Ascending aorta (tissue), 2 donors: Measurements from ENCODE around the gene SCAMP3. TPM values are rescaled to one million over a fixed set of nuclear protein-coding genes. Genes with fewer than 3 reads are reported as not detected.
A peak's percentile ranks its signal among the peaks of the same experiment; 100 is the strongest.

Source experiments
- DNase-seq, 2 donors: peaks; one replicate each; pipeline ENCODE4 v3.0.0-alpha.2; 2019; ENCODE audit warnings: low spot score in 2 of 2
- H3K27ac ChIP-seq, 2 donors: fragments of 200-600 bp; sonication (generic); one replicate each; pipeline ENCODE4 v1.5.1; 2016 to 2017; ENCODE audit warnings: mild to moderate bottlenecking in 1 of 2
- H3K27me3 ChIP-seq: fragments of 200-600 bp; sonication (generic); one replicate; pipeline ENCODE4 v1.5.1; 2017
- H3K36me3 ChIP-seq, 2 donors: fragments of 200-600 bp; sonication (generic); one replicate each; pipeline ENCODE4 v1.5.1; 2016
- H3K4me1 ChIP-seq, 2 donors: fragments of 200-600 bp; sonication (generic); one replicate each; pipeline ENCODE4 v1.5.1; 2016 to 2017; ENCODE audit warnings: mild to moderate bottlenecking in 1 of 2
- H3K4me3 ChIP-seq, 2 donors: fragments of 200-600 bp; sonication (generic); one replicate each; pipeline ENCODE4 v1.5.1; 2016 to 2017; ENCODE audit warnings: mild to moderate bottlenecking in 1 of 2
- H3K9me3 ChIP-seq, 2 donors: fragments of 200-600 bp; sonication (generic); one replicate each; pipeline ENCODE4 v1.5.1; 2016
- CTCF ChIP-seq, 3 experiments: fragments of 200-600 bp in 2 of 3; fragments of 450-650 bp in 1 of 3; sonication (generic) in 2 of 3; IDR thresholded peaks; one replicate each; pipeline ENCODE4 v1.5.1; 2016 to 2019; ENCODE audit warnings: antibody characterized with exemption in 3 of 3, mild to moderate bottlenecking in 1 of 3, moderate library complexity in 1 of 3
- intact Hi-C: fragments of 100-400 bp; cut with DNase I; formaldehyde crosslinking; loops from one replicate; pipeline ENCODE4 v1.15.1; 2023
- total RNA-seq: library from RNA; depleted of rRNA; stranded (reverse); fragments of >200 nt; gene quantifications from one replicate; pipeline ENCODE4 v1.1.0, GENCODE V29; 2016

Gene SCAMP3
- total RNA-seq = 63.6 TPM

GRCh38 chr1:155261852-155262673, at the start of gene SCAMP3:
SCAMP3 (minus strand) TSS chr1:155262360; CDS start chr1:155262151, 209 bp downstream.
- DNase-seq = peak; percentile 88 to 98
- intact Hi-C loops = loop anchor here (1.0 kb wide), 1 partner anchor 11 kb away; the partner anchor contains the start of gene CLK2
- no peaks in the 10 kb centered on the region for H3K27me3 ChIP-seq
- peaks cover 37 to 62% of the 10 kb centered on the region in 2 donors for H3K36me3 ChIP-seq
- no peaks in the 10 kb centered on the region for H3K9me3 ChIP-seq
- H3K4me1 ChIP-seq = peaks cover 7 to 13% of the 10 kb centered on the region in 2 donors
- H3K4me3 ChIP-seq = peak within 1 kb of the TSS; percentile 58 to 69
- H3K27ac ChIP-seq = peak within 1 kb of the TSS; percentile 79 to 82
- no peak for TF ChIP-seq CTCF (IDR thresholded peaks at IDR 0.05)

GRCh38 chr1:155309423-155310021, 47.4 kb upstream of the SCAMP3 start:
- H3K4me3 ChIP-seq = peak overlapping the region; percentile 70 to 77
- no peaks in the 10 kb centered on the region for H3K9me3 ChIP-seq
- TF ChIP-seq CTCF (IDR thresholded peaks at IDR 0.05) = no peak
- DNase-seq = no peak
- no peaks in the 10 kb centered on the region for H3K27me3 ChIP-seq
- peaks cover 6 to 9% of the 10 kb centered on the region in 2 donors for H3K4me1 ChIP-seq
- H3K27ac ChIP-seq = peak overlapping the region; percentile 87
- intact Hi-C loops = no loop called here
- H3K36me3 ChIP-seq = peaks cover 3 to 17% of the 10 kb centered on the region in 2 donors

- intact Hi-C loops = loop anchor here (1.0 kb wide), 4 partner anchors 16 to 254 kb away; partner anchors contain the start of genes ASH1L and HCN3
- Histone ChIP-seq H3K4me3 (peak within 1 kb of the TSS; percentile 70 to 77), H3K36me3 (peaks cover 0 to 9% of the 10 kb centered on the region in 2 donors), H3K4me1 (peaks cover 6 to 9% of the 10 kb centered on the region in 2 donors), H3K27me3 (no peaks in the 10 kb centered on the region), H3K9me3 (no peaks in the 10 kb centered on the region), H3K27ac (peak within 1 kb of the TSS; percentile 87)
- TF ChIP-seq CTCF (IDR thresholded peaks at IDR 0.05) = peak in 1 of 3 experiments; percentile 23
- DNase-seq = peak; percentile 98 to 100
These were observed 46.6 kb upstream of the SCAMP3 start, which contains the start of gene FDPS for GRCh38 chr1:155308493-155309422. FDPS (plus strand) TSS chr1:155308866; CDS start chr1:155309790, 924 bp downstream.

- Histone ChIP-seq H3K27ac (no peak overlapping the region), H3K27me3 (no peaks in the 10 kb centered on the region), H3K36me3 (no peaks in the 10 kb centered on the region), H3K9me3 (no peaks in the 10 kb centered on the region), H3K4me3 (no peak overlapping the region), H3K4me1 (peaks cover 6 to 9% of the 10 kb centered on the region in 2 donors)
- TF ChIP-seq CTCF (IDR thresholded peaks at IDR 0.05) = peak in 1 of 3 experiments; percentile 21
- DNase-seq = no peak
- intact Hi-C loops = no loop called here
These were observed 45.1 kb upstream of the SCAMP3 start for GRCh38 chr1:155307247-155307740.

GRCh38 chr1:155305881-155306391, 43.8 kb upstream of the SCAMP3 start:
- Histone ChIP-seq H3K36me3 (no peaks in the 10 kb centered on the region), H3K4me3 (no peak overlapping the region), H3K27me3 (no peaks in the 10 kb centered on the region), H3K9me3 (no peaks in the 10 kb centered on the region), H3K4me1 (peaks cover 6 to 9% of the 10 kb centered on the region in 2 donors), H3K27ac (no peak overlapping the region)
- DNase-seq = no peak
- intact Hi-C loops = no loop called here
- no peak for TF ChIP-seq CTCF (IDR thresholded peaks at IDR 0.05)
